ENCODE measurements around the gene SPINK9.
A peak's percentile ranks its signal among the peaks of the same experiment; 100 is the strongest.

Gene SPINK9

GRCh38 chr5:148364343-148364742 lies 29.0 kb downstream of the SPINK9 start:
- no peak for DNase-seq (ENCODE audit: low read depth, low spot score)
- no peaks in the 10 kb centered on the region for H3K4me1 ChIP-seq (ENCODE audit: control insufficient read depth, insufficient read depth, low read length)
- H3K9me3 ChIP-seq (ENCODE audit: control insufficient read depth, insufficient read depth, low read length) = no peaks in the 10 kb centered on the region

GRCh38 chr5:148368299-148368698 lies 32.9 kb downstream of the SPINK9 start:
- Histone ChIP-seq H3K27ac (ENCODE audit: low read length) (no peak overlapping the region), H3K36me3 (ENCODE audit: control insufficient read depth, insufficient read depth, low read length) (no peaks in the 10 kb centered on the region), H3K4me3 (ENCODE audit: low read length) (no peak overlapping the region), H3K9me3 (ENCODE audit: control insufficient read depth, insufficient read depth, low read length) (no peaks in the 10 kb centered on the region), H3K4me1 (ENCODE audit: control insufficient read depth, insufficient read depth, low read length) (no peaks in the 10 kb centered on the region), H3K27me3 (ENCODE audit: control insufficient read depth, insufficient read depth, low read length) (no peaks in the 10 kb centered on the region)
- no peak for DNase-seq (ENCODE audit: low read depth, low spot score)

More at GRCh38 chr5:148364343-148364742, 29.0 kb downstream of the SPINK9 start:
- Histone ChIP-seq H3K36me3 (ENCODE audit: control insufficient read depth, insufficient read depth, low read length) (no peaks in the 10 kb centered on the region), H3K27ac (ENCODE audit: low read length) (no peak overlapping the region), H3K4me3 (ENCODE audit: low read length) (no peak overlapping the region), H3K27me3 (ENCODE audit: control insufficient read depth, insufficient read depth, low read length) (no peaks in the 10 kb centered on the region)

GRCh38 chr5:148372166-148372725 lies 36.9 kb downstream of the SPINK9 start:
- H3K9me3 ChIP-seq (ENCODE audit: control insufficient read depth, insufficient read depth, low read length) = no peaks in the 10 kb centered on the region
- H3K27me3 ChIP-seq (ENCODE audit: control insufficient read depth, insufficient read depth, low read length) = no peaks in the 10 kb centered on the region
- WGBS (ENCODE audit: insufficient coverage, insufficient read length) = no CpG with 5 or more reads among the region's 2 CpGs
- H3K36me3 ChIP-seq (ENCODE audit: control insufficient read depth, insufficient read depth, low read length) = no peaks in the 10 kb centered on the region
- no peak overlapping the region for H3K27ac ChIP-seq (ENCODE audit: low read length)
- H3K4me3 ChIP-seq (ENCODE audit: low read length) = no peak overlapping the region
- H3K4me1 ChIP-seq (ENCODE audit: control insufficient read depth, insufficient read depth, low read length) = no peaks in the 10 kb centered on the region
- no peak for DNase-seq (ENCODE audit: low read depth, low spot score)

GRCh38 chr5:148372893-148373292 lies 37.5 kb downstream of the SPINK9 start:
- DNase-seq (ENCODE audit: low read depth, low spot score) = no peak
- H3K4me1 ChIP-seq (ENCODE audit: control insufficient read depth, insufficient read depth, low read length) = no peaks in the 10 kb centered on the region
- H3K27ac ChIP-seq (ENCODE audit: low read length) = no peak overlapping the region
- H3K4me3 ChIP-seq (ENCODE audit: low read length) = no peak overlapping the region
- no peaks in the 10 kb centered on the region for H3K9me3 ChIP-seq (ENCODE audit: control insufficient read depth, insufficient read depth, low read length)
- H3K27me3 ChIP-seq (ENCODE audit: control insufficient read depth, insufficient read depth, low read length) = no peaks in the 10 kb centered on the region
- H3K36me3 ChIP-seq (ENCODE audit: control insufficient read depth, insufficient read depth, low read length) = no peaks in the 10 kb centered on the region

GRCh38 chr5:148374690-148375360 lies 39.5 kb downstream of the SPINK9 start:
- WGBS (ENCODE audit: insufficient coverage, insufficient read length) = no CpG with 5 or more reads among the region's 3 CpGs
- Histone ChIP-seq H3K4me3 (ENCODE audit: low read length) (no peak overlapping the region), H3K27ac (ENCODE audit: low read length) (no peak overlapping the region), H3K36me3 (ENCODE audit: control insufficient read depth, insufficient read depth, low read length) (no peaks in the 10 kb centered on the region), H3K9me3 (ENCODE audit: control insufficient read depth, insufficient read depth, low read length) (no peaks in the 10 kb centered on the region), H3K4me1 (ENCODE audit: control insufficient read depth, insufficient read depth, low read length) (no peaks in the 10 kb centered on the region), H3K27me3 (ENCODE audit: control insufficient read depth, insufficient read depth, low read length) (no peaks in the 10 kb centered on the region)
- peak; percentile 41 for DNase-seq (ENCODE audit: low read depth, low spot score)

- no CpG with 5 or more reads among the region's 4 CpGs for WGBS (ENCODE audit: insufficient coverage, insufficient read length)
- Histone ChIP-seq H3K4me1 (ENCODE audit: control insufficient read depth, insufficient read depth, low read length) (no peaks in the 10 kb centered on the region), H3K27me3 (ENCODE audit: control insufficient read depth, insufficient read depth, low read length) (no peaks in the 10 kb centered on the region), H3K36me3 (ENCODE audit: control insufficient read depth, insufficient read depth, low read length) (no peaks in the 10 kb centered on the region), H3K27ac (ENCODE audit: low read length) (no peak overlapping the region), H3K4me3 (ENCODE audit: low read length) (no peak overlapping the region), H3K9me3 (ENCODE audit: control insufficient read depth, insufficient read depth, low read length) (no peaks in the 10 kb centered on the region)
- DNase-seq (ENCODE audit: low read depth, low spot score) = no peak
Observed at GRCh38 chr5:148376198-148376597, 40.8 kb downstream of the SPINK9 start.

- DNase-seq (ENCODE audit: low read depth, low spot score) = no peak
- WGBS (ENCODE audit: insufficient coverage, insufficient read length) = no CpG with 5 or more reads among the region's 3 CpGs
- H3K4me3 ChIP-seq (ENCODE audit: low read length) = no peak overlapping the region
- H3K27ac ChIP-seq (ENCODE audit: low read length) = no peak overlapping the region
- H3K36me3 ChIP-seq (ENCODE audit: control insufficient read depth, insufficient read depth, low read length) = no peaks in the 10 kb centered on the region
- no peaks in the 10 kb centered on the region for H3K27me3 ChIP-seq (ENCODE audit: control insufficient read depth, insufficient read depth, low read length)
- H3K4me1 ChIP-seq (ENCODE audit: control insufficient read depth, insufficient read depth, low read length) = no peaks in the 10 kb centered on the region
- no peaks in the 10 kb centered on the region for H3K9me3 ChIP-seq (ENCODE audit: control insufficient read depth, insufficient read depth, low read length)
Observed at GRCh38 chr5:148378670-148379069, 43.3 kb downstream of the SPINK9 start.

- no peaks in the 10 kb centered on the region for H3K4me1 ChIP-seq (ENCODE audit: control insufficient read depth, insufficient read depth, low read length)
- no peaks in the 10 kb centered on the region for H3K9me3 ChIP-seq (ENCODE audit: control insufficient read depth, insufficient read depth, low read length)
- H3K27ac ChIP-seq (ENCODE audit: low read length) = no peak overlapping the region
- no peaks in the 10 kb centered on the region for H3K36me3 ChIP-seq (ENCODE audit: control insufficient read depth, insufficient read depth, low read length)
- DNase-seq (ENCODE audit: low read depth, low spot score) = no peak
- H3K27me3 ChIP-seq (ENCODE audit: control insufficient read depth, insufficient read depth, low read length) = no peaks in the 10 kb centered on the region
- H3K4me3 ChIP-seq (ENCODE audit: low read length) = no peak overlapping the region
Observed at GRCh38 chr5:148379340-148379739, 44.0 kb downstream of the SPINK9 start.

- Histone ChIP-seq H3K27ac (ENCODE audit: low read length) (no peak overlapping the region), H3K9me3 (ENCODE audit: control insufficient read depth, insufficient read depth, low read length) (no peaks in the 10 kb centered on the region), H3K27me3 (ENCODE audit: control insufficient read depth, insufficient read depth, low read length) (no peaks in the 10 kb centered on the region), H3K4me3 (ENCODE audit: low read length) (no peak overlapping the region), H3K4me1 (ENCODE audit: control insufficient read depth, insufficient read depth, low read length) (no peaks in the 10 kb centered on the region), H3K36me3 (ENCODE audit: control insufficient read depth, insufficient read depth, low read length) (no peaks in the 10 kb centered on the region)
- no peak for DNase-seq (ENCODE audit: low read depth, low spot score)
- no CpG with 5 or more reads among the region's 3 CpGs for WGBS (ENCODE audit: insufficient coverage, insufficient read length)
Observed at GRCh38 chr5:148381906-148382305, 46.5 kb downstream of the SPINK9 start.

GRCh38 chr5:148382961-148383360 lies 47.6 kb downstream of the SPINK9 start:
- H3K27ac ChIP-seq (ENCODE audit: low read length) = no peak overlapping the region
- no peaks in the 10 kb centered on the region for H3K9me3 ChIP-seq (ENCODE audit: control insufficient read depth, insufficient read depth, low read length)
- no peak for DNase-seq (ENCODE audit: low read depth, low spot score)
- no peaks in the 10 kb centered on the region for H3K27me3 ChIP-seq (ENCODE audit: control insufficient read depth, insufficient read depth, low read length)
- H3K4me3 ChIP-seq (ENCODE audit: low read length) = peak overlapping the region; percentile 77; the same call in 1 of the 2 replicates
- H3K36me3 ChIP-seq (ENCODE audit: control insufficient read depth, insufficient read depth, low read length) = no peaks in the 10 kb centered on the region
- no peaks in the 10 kb centered on the region for H3K4me1 ChIP-seq (ENCODE audit: control insufficient read depth, insufficient read depth, low read length)
- WGBS (ENCODE audit: insufficient coverage, insufficient read length) = no CpG with 5 or more reads among the region's 4 CpGs

Data from iPS DF 6.9 (cell line).